Osteoblast (primary cell): ENCODE measurements around the gene OVOL3. TPM values are rescaled to one million over a fixed set of nuclear protein-coding genes. Genes with fewer than 3 reads are reported as not detected.
A peak's percentile ranks its signal among the peaks of the same experiment; 100 is the strongest.

Experiments used
- DNase-seq: peaks from one replicate; pipeline ENCODE4 v3.0.0; 2011; ENCODE audit warnings: low spot score, mixed read lengths; ENCODE audit not compliant: insufficient read length; ENCODE audit errors: missing footprints
- H2AFZ ChIP-seq: 2 replicates; pipeline ENCODE4 v1.6.0; 2011; ENCODE audit warnings: mild to moderate bottlenecking, low read length
- H3K27ac ChIP-seq: 2 replicates; pipeline ENCODE4 v1.5.1; 2011; ENCODE audit warnings: mild to moderate bottlenecking, low read depth, low read length, moderate library complexity
- H3K27me3 ChIP-seq: 2 replicates; pipeline ENCODE4 v1.6.0; 2012; ENCODE audit warnings: mild to moderate bottlenecking, control low read depth, inconsistent platforms, low read length, moderate library complexity; ENCODE audit not compliant: insufficient read depth
- H3K36me3 ChIP-seq: 2 replicates; pipeline ENCODE4 v1.5.1; 2011; ENCODE audit warnings: mild to moderate bottlenecking, low read length, control low read depth, moderate library complexity; ENCODE audit not compliant: insufficient read depth
- H3K4me1 ChIP-seq: 2 replicates; pipeline ENCODE4 v1.5.1; 2011; ENCODE audit warnings: mild to moderate bottlenecking, low read length, control low read depth, moderate library complexity; ENCODE audit not compliant: insufficient read depth
- H3K4me2 ChIP-seq: 2 replicates; pipeline ENCODE4 v1.6.0; 2011; ENCODE audit warnings: mild to moderate bottlenecking, low read length; ENCODE audit not compliant: insufficient read depth
- H3K4me3 ChIP-seq: fragments of 200-600 bp; sonication (generic); 3 replicates; pipeline ENCODE4 v1.5.1; 2012; ENCODE audit warnings: mild to moderate bottlenecking, low read length, inconsistent platforms; ENCODE audit not compliant: insufficient read depth
- H3K79me2 ChIP-seq: 2 replicates; pipeline ENCODE4 v1.6.0; 2012; ENCODE audit warnings: mild to moderate bottlenecking, low read length, control low read depth, inconsistent platforms; ENCODE audit not compliant: insufficient read depth
- H3K9me3 ChIP-seq: 2 replicates; pipeline ENCODE4 v1.5.1; 2011; ENCODE audit warnings: low read depth, low read length, control low read depth
- H4K20me1 ChIP-seq: 2 replicates; pipeline ENCODE4 v1.6.0; 2012; ENCODE audit warnings: mild to moderate bottlenecking, low read length, control low read depth; ENCODE audit not compliant: insufficient read depth
- CTCF ChIP-seq: IDR thresholded peaks from 2 replicates; pipeline ENCODE4 v1.5.1; 2011; ENCODE audit warnings: mild to moderate bottlenecking, low read depth, low read length, moderate library complexity; ENCODE audit errors: extremely low read depth
- total RNA-seq: library from RNA; depleted of rRNA; stranded (reverse); fragments of >200 nt; gene quantifications from 2 replicates; pipeline ENCODE4 v1.2.3, GENCODE V29; 2012

The OVOL3 gene
- total RNA-seq, 1 donor = not detected

DNA sequence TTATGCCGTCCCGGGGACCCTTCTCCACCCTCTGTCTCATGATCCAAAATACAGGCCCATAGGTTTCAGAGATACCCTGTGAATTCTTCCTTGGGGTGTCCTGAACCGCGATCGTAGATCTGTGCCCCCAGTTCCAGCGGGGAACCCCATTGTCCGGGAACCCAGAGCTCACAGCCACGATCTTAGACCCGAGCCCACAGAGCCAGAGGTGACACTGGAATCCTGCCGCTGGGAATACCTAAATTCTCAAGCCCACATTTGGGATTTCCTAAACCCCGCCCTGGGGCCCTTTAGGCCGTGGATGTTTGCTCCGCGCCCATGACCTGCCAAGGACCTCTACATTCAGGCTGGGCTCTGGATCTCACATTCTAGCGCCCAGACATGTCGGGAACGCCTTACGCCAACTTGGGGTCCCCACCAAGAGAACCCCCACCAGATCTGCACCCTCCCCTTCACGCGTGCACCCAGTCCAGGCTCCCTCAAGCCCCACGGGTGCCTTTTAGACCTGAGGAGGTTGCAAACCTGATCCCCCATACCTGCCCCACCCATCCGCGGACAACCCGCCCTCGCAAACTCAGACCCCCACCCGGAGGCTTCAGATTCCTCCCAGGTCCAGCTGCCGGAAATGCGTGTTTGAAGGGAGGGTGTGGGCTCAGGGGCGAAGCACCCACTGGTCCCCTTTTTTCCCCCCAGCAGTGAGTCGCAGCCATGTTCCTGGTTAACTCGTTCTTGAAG lies 29.5 kb downstream of the OVOL3 start:
- H3K4me2 ChIP-seq = peak overlapping the region; percentile 98
- DNase-seq = peak; percentile 96
- H3K4me3 ChIP-seq = peak overlapping the region; percentile 100
- H4K20me1 ChIP-seq = peaks cover 23% of the 10 kb centered on the region
- peaks cover 30% of the 10 kb centered on the region for H3K36me3 ChIP-seq
- TF ChIP-seq CTCF = no peak
- H2AFZ ChIP-seq = peak overlapping the region; percentile 82
- peaks cover 19% of the 10 kb centered on the region for H3K4me1 ChIP-seq
- peak overlapping the region; percentile 93 for H3K27ac ChIP-seq
- peaks cover 36% of the 10 kb centered on the region for H3K79me2 ChIP-seq
- no peaks in the 10 kb centered on the region for H3K9me3 ChIP-seq
- no peaks in the 10 kb centered on the region for H3K27me3 ChIP-seq

GRCh38 chr19:36141039-36141927 lies 30.3 kb downstream of the OVOL3 start:
- H3K27me3 ChIP-seq = no peaks in the 10 kb centered on the region
- DNase-seq = peak; percentile 99
- H3K4me2 ChIP-seq = peak overlapping the region; percentile 98
- peaks cover 43% of the 10 kb centered on the region for H3K79me2 ChIP-seq
- H3K27ac ChIP-seq = no peak overlapping the region
- peaks cover 19% of the 10 kb centered on the region for H3K4me1 ChIP-seq
- no peak overlapping the region for H2AFZ ChIP-seq
- H3K9me3 ChIP-seq = no peaks in the 10 kb centered on the region
- peak overlapping the region; percentile 100 for H3K4me3 ChIP-seq
- peaks cover 23% of the 10 kb centered on the region for H4K20me1 ChIP-seq
- no peak for TF ChIP-seq CTCF
- H3K36me3 ChIP-seq = peaks cover 38% of the 10 kb centered on the region

DNA sequence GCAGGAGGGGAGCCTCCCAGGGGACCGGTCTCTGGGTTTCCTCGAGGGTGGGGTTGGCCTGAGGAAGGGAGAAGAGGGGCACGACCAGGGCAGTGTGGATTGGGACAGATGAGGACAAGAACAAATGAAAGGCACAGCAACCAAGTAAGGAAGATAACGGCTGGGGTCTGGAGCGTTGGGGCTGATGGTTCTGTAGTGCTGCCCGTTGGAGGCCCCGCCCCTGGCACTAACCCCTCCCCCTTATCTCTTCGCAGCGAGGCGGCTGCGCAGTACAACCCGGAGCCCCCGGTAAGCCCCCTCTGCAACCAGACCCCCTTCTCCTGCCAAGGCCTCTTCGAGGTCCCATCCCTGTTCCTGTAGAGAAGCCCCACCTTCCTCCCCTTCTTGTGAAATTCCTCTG lies 31.1 kb downstream of the OVOL3 start:
- Histone ChIP-seq H3K79me2 (peaks cover 47% of the 10 kb centered on the region), H3K4me2 (peak overlapping the region; percentile 71), H3K36me3 (peaks cover 45% of the 10 kb centered on the region)

More for the DNA sequence above, 31.1 kb downstream of the OVOL3 start:
- Histone ChIP-seq H4K20me1 (peaks cover 23% of the 10 kb centered on the region), H3K27me3 (no peaks in the 10 kb centered on the region), H2AFZ (no peak overlapping the region), H3K9me3 (no peaks in the 10 kb centered on the region), H3K4me1 (peaks cover 13% of the 10 kb centered on the region), H3K27ac (no peak overlapping the region), H3K4me3 (no peak overlapping the region)
- DNase-seq = no peak
- TF ChIP-seq CTCF = no peak
